IMR-90 (cell line): Measurements from ENCODE around the gene HIRA. TPM values are rescaled to one million over a fixed set of nuclear protein-coding genes. Genes with fewer than 3 reads are reported as not detected.

Experiments used
- ATAC-seq: fragments of 200-7000 bp; cut with Tn5 transposase; 2 replicates; pipeline ENCODE4 v1.9.1; 2020; ENCODE audit warnings: low read depth, mild to moderate bottlenecking, moderate library complexity
- BruUV-seq: library from RNA; stranded (reverse); fragments of 400-500 nt; replicated peaks from 2 replicates; lab custom pipeline; 2021; lab: Mats Ljungman, UMichigan
- CTCF ChIA-PET: fragments of 300-600 bp; formaldehyde crosslinking; extraction: SDS; loops from one replicate; lab custom pipeline; 2021; ENCODE audit warnings: antibody characterized with exemption; lab: Yijun Ruan, JAX
- POLR2A ChIA-PET: fragments of 300-600 bp; sonication (Branson Sonifier 250); formaldehyde crosslinking; loops from one replicate; lab custom pipeline; 2022; ENCODE audit warnings: antibody characterized with exemption; ENCODE audit not compliant: unreplicated experiment; lab: Charles Lee
- DNase-seq: peaks from one replicate; pipeline ENCODE4 v3.0.0; 2013
- H2AFZ ChIP-seq: replicated peaks from 2 replicates; pipeline ENCODE3; 2013; ENCODE audit warnings: low read length, mild to moderate bottlenecking; ENCODE audit not compliant: poor library complexity
- H2AK5ac ChIP-seq: 2 replicates; pipeline ENCODE4 v1.6.1; 2013; ENCODE audit warnings: low read depth, low read length, inconsistent platforms
- H2AK9ac ChIP-seq: replicated peaks from 2 replicates; pipeline ENCODE3; 2013; ENCODE audit warnings: mild to moderate bottlenecking, low read depth, low read length, moderate library complexity; ENCODE audit not compliant: poor library complexity
- H2BK120ac ChIP-seq: 2 replicates; pipeline ENCODE4 v1.6.1; 2013; ENCODE audit warnings: low read depth, low read length, inconsistent platforms
- H2BK15ac ChIP-seq: 3 replicates; pipeline ENCODE4 v1.6.1; 2013; ENCODE audit warnings: low read depth, low read length, inconsistent platforms
- H2BK20ac ChIP-seq: 2 replicates; pipeline ENCODE4 v1.6.1; 2013; ENCODE audit warnings: low read depth, mild to moderate bottlenecking, inconsistent platforms, low read length, moderate library complexity
- H2BK5ac ChIP-seq: 2 replicates; pipeline ENCODE4 v1.6.1; 2013; ENCODE audit warnings: mild to moderate bottlenecking, low read depth, low read length, inconsistent platforms; ENCODE audit not compliant: poor library complexity, severe bottlenecking
- H3K14ac ChIP-seq: replicated peaks from 2 replicates; pipeline ENCODE4 v1.6.1; 2013; ENCODE audit warnings: low read depth, low read length, inconsistent platforms
- H3K18ac ChIP-seq: 2 replicates; pipeline ENCODE4 v1.6.1; 2013; ENCODE audit warnings: low read depth, low read length, control low read depth
- H3K23ac ChIP-seq: 2 replicates; pipeline ENCODE4 v1.6.1; 2013; ENCODE audit warnings: low read depth, low read length, inconsistent platforms
- H3K27ac ChIP-seq: 2 replicates; pipeline ENCODE4 v1.5.1; 2013; ENCODE audit warnings: mild to moderate bottlenecking, control low read depth, low read length; ENCODE audit not compliant: insufficient read depth
- H3K27me3 ChIP-seq: 2 replicates; pipeline ENCODE4 v1.6.1; 2013; ENCODE audit warnings: low read length; ENCODE audit not compliant: control insufficient read depth, insufficient read depth
- H3K36me3 ChIP-seq: 2 replicates; pipeline ENCODE4 v1.6.1; 2013; ENCODE audit warnings: low read length, mixed read lengths; ENCODE audit not compliant: control insufficient read depth, insufficient read depth
- H3K4ac ChIP-seq: 2 replicates; pipeline ENCODE4 v1.6.1; 2013; ENCODE audit warnings: low read depth, low read length, inconsistent platforms
- H3K4me1 ChIP-seq: 2 replicates; pipeline ENCODE4 v1.6.1; 2013; ENCODE audit warnings: low read length, mixed read lengths; ENCODE audit not compliant: control insufficient read depth, insufficient read depth
- H3K4me2 ChIP-seq: 2 replicates; pipeline ENCODE4 v1.6.1; 2013; ENCODE audit warnings: low read depth, mild to moderate bottlenecking, control low read depth, low read length, moderate library complexity
- H3K4me3 ChIP-seq: 2 replicates; pipeline ENCODE4 v1.5.1; 2013; ENCODE audit warnings: low read depth, mild to moderate bottlenecking, control low read depth, low read length, moderate library complexity; ENCODE audit not compliant: insufficient read depth
- H3K56ac ChIP-seq: 2 replicates; pipeline ENCODE4 v1.6.1; 2013; ENCODE audit warnings: low read length, inconsistent platforms; ENCODE audit not compliant: insufficient read depth; ENCODE audit errors: extremely low read depth
- H3K79me1 ChIP-seq, 2 experiments: 2 replicates each; pipeline ENCODE4 v1.6.1; 2013; ENCODE audit warnings: low read length in 2 of 2, inconsistent platforms in 1 of 2, low read depth in 1 of 2
- H3K9ac ChIP-seq: 2 replicates; pipeline ENCODE4 v1.6.1; 2013; ENCODE audit warnings: low read depth, low read length, control low read depth
- H3K9me1 ChIP-seq: 2 replicates; pipeline ENCODE4 v1.6.1; 2013; ENCODE audit warnings: low read length, inconsistent platforms; ENCODE audit not compliant: insufficient read depth
- H3K9me3 ChIP-seq: 2 replicates; pipeline ENCODE4 v1.6.1; 2013; ENCODE audit warnings: low read length; ENCODE audit not compliant: control insufficient read depth, insufficient read depth
- H4K20me1 ChIP-seq: 2 replicates; pipeline ENCODE4 v1.6.1; 2013; ENCODE audit warnings: low read length, inconsistent platforms; ENCODE audit not compliant: insufficient read depth
- H4K5ac ChIP-seq: 2 replicates; pipeline ENCODE4 v1.6.1; 2013; ENCODE audit warnings: mild to moderate bottlenecking, low read depth, low read length, control low read depth
- H4K8ac ChIP-seq, 2 experiments: 2 replicates each; pipeline ENCODE4 v1.6.1; 2013; ENCODE audit warnings: low read depth in 2 of 2, low read length in 2 of 2, control low read depth in 1 of 2, inconsistent platforms in 1 of 2
- H4K91ac ChIP-seq: 2 replicates; pipeline ENCODE4 v1.6.1; 2013; ENCODE audit warnings: low read depth, low read length, inconsistent platforms; ENCODE audit not compliant: insufficient read depth
- BHLHE40 ChIP-seq: fragments of 150-350 bp; IDR thresholded peaks from 2 replicates; pipeline ENCODE4 v1.6.1; 2016; ENCODE audit warnings: mild to moderate bottlenecking, low read depth, low read length
- CEBPB ChIP-seq: IDR thresholded peaks from 2 replicates; pipeline ENCODE4 v1.6.1; 2012; ENCODE audit warnings: low read depth, low read length, improper control_type of control experiment
- CHD1 ChIP-seq: IDR thresholded peaks from 2 replicates; pipeline ENCODE4 v1.6.1; 2012; ENCODE audit warnings: low read depth, low read length, improper control_type of control experiment
- CTCF ChIP-seq: conservative IDR thresholded peaks from 2 replicates; pipeline ENCODE4 v1.5.1; 2012; ENCODE audit warnings: mild to moderate bottlenecking, low read depth, low read length, improper control_type of control experiment
- ELK1 ChIP-seq: fragments of 150-350 bp; IDR thresholded peaks from 2 replicates; pipeline ENCODE4 v1.6.1; 2016; ENCODE audit warnings: low read depth, mild to moderate bottlenecking, low read length, moderate library complexity, borderline replicate concordance
- FOS ChIP-seq: fragments of 150-350 bp; IDR thresholded peaks from 2 replicates; pipeline ENCODE4 v1.6.1; 2016; ENCODE audit warnings: low read depth, low read length
- MAFK ChIP-seq: IDR thresholded peaks from 2 replicates; pipeline ENCODE4 v1.6.1; 2012; ENCODE audit warnings: low read depth, low read length, improper control_type of control experiment
- MAZ ChIP-seq: IDR thresholded peaks from 2 replicates; pipeline ENCODE4 v1.6.1; 2012; ENCODE audit warnings: low read depth, mild to moderate bottlenecking, low read length, improper control_type of control experiment, moderate library complexity, borderline replicate concordance
- MXI1 ChIP-seq: IDR thresholded peaks from 2 replicates; pipeline ENCODE4 v1.6.1; 2012; ENCODE audit warnings: low read depth, mild to moderate bottlenecking, low read length, moderate library complexity, borderline replicate concordance
- NFE2L2 ChIP-seq: fragments of 150-350 bp; IDR thresholded peaks from 2 replicates; pipeline ENCODE4 v1.6.1; 2016; ENCODE audit warnings: low read depth, mild to moderate bottlenecking, low read length
- POLR2A ChIP-seq: IDR thresholded peaks from 2 replicates; pipeline ENCODE4 v1.6.1; 2012; ENCODE audit warnings: mild to moderate bottlenecking, low read depth, low read length
- RAD21 ChIP-seq: IDR thresholded peaks from 2 replicates; pipeline ENCODE4 v1.6.1; 2012; ENCODE audit warnings: low read length, improper control_type of control experiment
- RCOR1 ChIP-seq: IDR thresholded peaks from 2 replicates; pipeline ENCODE4 v1.6.1; 2012; ENCODE audit warnings: mild to moderate bottlenecking, low read length, improper control_type of control experiment; ENCODE audit not compliant: insufficient replicate concordance
- RFX5 ChIP-seq: IDR thresholded peaks from 2 replicates; pipeline ENCODE4 v1.8.0; 2012; ENCODE audit warnings: low read depth, mild to moderate bottlenecking, low read length, moderate library complexity
- SMC3 ChIP-seq: fragments of 150-350 bp; IDR thresholded peaks from 2 replicates; pipeline ENCODE4 v1.6.1; 2016; ENCODE audit warnings: low read depth, mild to moderate bottlenecking, antibody characterized with exemption, low read length, moderate library complexity
- USF2 ChIP-seq: fragments of 150-350 bp; IDR thresholded peaks from 2 replicates; pipeline ENCODE4 v1.6.1; 2017; ENCODE audit warnings: mild to moderate bottlenecking, antibody characterized with exemption, low read length, low read depth
- WGBS, 2 experiments: methylation state at CpG; one replicate each; pipeline versions ENCODE4 v1.1.5 to v1.1.7; 2013; ENCODE audit warnings: missing lambda C conversion rate in 2 of 2; ENCODE audit not compliant: insufficient read length in 1 of 2; ENCODE audit errors: extremely low coverage in 2 of 2; 5-methylcytosine and 5-hydroxymethylcytosine counted together
- dilution Hi-C: fragments of 300-500 bp; cut with HindIII; formaldehyde crosslinking; loops from one replicate; pipeline ENCODE4 v1.14.3; 2018; ENCODE audit warnings: low sequenced_read_pairs; ENCODE audit not compliant: unreplicated experiment
- in situ Hi-C: fragments of 300-500 bp; cut with MboI; formaldehyde crosslinking; loops from 3 replicates; pipeline ENCODE4 v1.14.3; 2019; ENCODE audit warnings: low sequenced_read_pairs, inconsistent platforms, mixed read lengths
- intact Hi-C: fragments of 100-400 bp; cut with micrococcal nuclease; formaldehyde crosslinking; loops from 2 replicates; pipeline ENCODE4 v1.10.0; 2022
- polyA plus RNA-seq, 3 experiments: library from polyadenylated mRNA; depleted of rRNA; stranded (reverse); fragments of >200 nt; gene quantifications; 2 replicates each; pipeline ENCODE4 v1.2.3, GENCODE V29; 2012; ENCODE audit warnings: low replicate concordance in 1 of 3
- total RNA-seq: library from RNA; depleted of rRNA; stranded (reverse); fragments of >200 nt; gene quantifications from 2 replicates; pipeline ENCODE4 v1.2.3, GENCODE V29; 2012

HIRA gene
- total and polyA plus RNA-seq, 2 of the 4 experiments (the other 2 are of a cell fraction) = 14.5 to 24.2 TPM

GRCh38 chr22:19467912-19468311 is 36.4 kb upstream of the HIRA start:
- peaks cover 78% of the 10 kb centered on the region for H3K36me3 ChIP-seq
- H3K9me1 ChIP-seq = peaks cover 14% of the 10 kb centered on the region
- no peak overlapping the region for H3K27ac ChIP-seq
- H4K20me1 ChIP-seq = peaks cover 33% of the 10 kb centered on the region
- no peak overlapping the region for H4K91ac ChIP-seq
- no peak overlapping the region for H3K14ac ChIP-seq
- intact Hi-C loops (no loop called here), dilution Hi-C loops (no loop called here), in situ Hi-C loops (no loop called here)
- CTCF ChIA-PET = no interaction called here
- H3K4ac ChIP-seq = no peak overlapping the region
- H2BK5ac ChIP-seq = no peak overlapping the region
- H3K4me1 ChIP-seq = peaks cover 8% of the 10 kb centered on the region; the same call in 1 of the 2 replicates
- TF ChIP-seq FOS = no peak
- no peak for TF ChIP-seq SMC3
- TF ChIP-seq POLR2A = no peak
- TF ChIP-seq BHLHE40 = no peak
- no peak for TF ChIP-seq ELK1
- TF ChIP-seq MAZ = no peak
- no peak for TF ChIP-seq CHD1
- no peak for TF ChIP-seq RAD21
- no peak for TF ChIP-seq MXI1
- no peak for TF ChIP-seq USF2
- TF ChIP-seq NFE2L2 = no peak
- no peak for TF ChIP-seq RFX5
- TF ChIP-seq CEBPB = no peak
- no peak for TF ChIP-seq MAFK
- TF ChIP-seq RCOR1 = no peak
- no peak for TF ChIP-seq CTCF
- H3K9ac ChIP-seq = no peak overlapping the region
- no peak overlapping the region for H2AFZ ChIP-seq
- H4K5ac ChIP-seq = no peak overlapping the region
- POLR2A ChIA-PET = no interaction called here
- ATAC-seq (no peak), DNase-seq (no peak)
- no peak overlapping the region for H3K23ac ChIP-seq
- BruUV-seq = no TSS peak
- no peak overlapping the region for H2BK120ac ChIP-seq
- WGBS, 2 experiments = no CpG with 5 or more reads among the region's 6 CpGs
- H2AK9ac ChIP-seq = no peak overlapping the region
- no peak overlapping the region for H3K56ac ChIP-seq
- no peak overlapping the region for H3K4me2 ChIP-seq
- H3K4me3 ChIP-seq = no peak overlapping the region
- H3K9me3 ChIP-seq = no peaks in the 10 kb centered on the region
- no peak overlapping the region for H2BK20ac ChIP-seq
- no peak overlapping the region for H4K8ac ChIP-seq
- no peak overlapping the region for H2BK15ac ChIP-seq
- H2AK5ac ChIP-seq = no peak overlapping the region
- no peaks in the 10 kb centered on the region for H3K27me3 ChIP-seq
- H3K79me1 ChIP-seq = peaks cover 19 to 46% of the 10 kb centered on the region in 2 experiments
- H3K18ac ChIP-seq = no peak overlapping the region
